NCI-H446 (cell line): ENCODE measurements around the gene ADGRB2.
"Not testable (repeated sequence)": the region's sequence is repeated elsewhere in the genome, so short reads cannot be mapped to it uniquely, and the experiment has no call there.

Experiments used
- DNase-seq, 2 experiments: peaks; one replicate each; lab custom pipeline; 2025; lab: John Stamatoyannopoulos, UW

Gene ADGRB2

GRCh38 chr1:31726715-31727114, 37.4 kb downstream of the ADGRB2 start:
- DNase-seq, result no peak

- DNase-seq, result peak in 1 of 2 experiments; percentile 13
Observed at GRCh38 chr1:31725777-31726535, 38.2 kb downstream of the ADGRB2 start.

- DNase-seq, result no peak
Observed at GRCh38 chr1:31725134-31725533, 39.0 kb downstream of the ADGRB2 start.

- peak in 1 of 2 experiments; percentile 41 for DNase-seq
Observed at GRCh38 chr1:31723828-31724359, 40.2 kb downstream of the ADGRB2 start.

GRCh38 chr1:31718327-31718897, 45.7 kb downstream of the ADGRB2 start:
- DNase-seq, result no peak

GRCh38 chr1:31717341-31717740, 46.8 kb downstream of the ADGRB2 start:
- DNase-seq, result no peak

- no peak for DNase-seq
Observed at GRCh38 chr1:31715873-31716220, 48.3 kb downstream of the ADGRB2 start.

- DNase-seq, result no peak
Observed at GRCh38 chr1:31715087-31715872, 48.9 kb downstream of the ADGRB2 start.

- DNase-seq, result no peak
Observed at GRCh38 chr1:31714442-31715086, 49.6 kb downstream of the ADGRB2 start.

GRCh38 chr1:31712630-31713029, 51.5 kb downstream of the ADGRB2 start:
- no peak for DNase-seq

- no peak for DNase-seq
Observed at GRCh38 chr1:31712068-31712467, 52.1 kb downstream of the ADGRB2 start.

GRCh38 chr1:31708324-31708723, 55.8 kb downstream of the ADGRB2 start:
- no peak for DNase-seq

GRCh38 chr1:31707711-31708110, 56.4 kb downstream of the ADGRB2 start:
- no peak for DNase-seq

- DNase-seq, result not testable (repeated sequence)
Observed at GRCh38 chr1:31707059-31707600, 57.0 kb downstream of the ADGRB2 start.

- peak; percentile 73 to 95 for DNase-seq
Observed at GRCh38 chr1:31706384-31707058, 57.6 kb downstream of the ADGRB2 start.

- no peak for DNase-seq
Observed at GRCh38 chr1:31705080-31705866, 58.9 kb downstream of the ADGRB2 start.

GRCh38 chr1:31704271-31705079, 59.7 kb downstream of the ADGRB2 start:
- DNase-seq, result peak in 1 of 2 experiments; percentile 27

- no peak for DNase-seq
Observed at GRCh38 chr1:31703431-31704270, 60.5 kb downstream of the ADGRB2 start, which contains the start of gene COL16A1. COL16A1 (minus strand) TSS chr1:31704017; CDS start chr1:31702193, 1,824 bp downstream.
